ENCODE measurements around the gene DEXI. TPM values are rescaled to one million over a fixed set of nuclear protein-coding genes. Genes with fewer than 3 reads are reported as not detected.

DEXI gene
- total RNA-seq, 4 donors from 2014 or later = 79.2 to 136 (median 102) TPM

DNA sequence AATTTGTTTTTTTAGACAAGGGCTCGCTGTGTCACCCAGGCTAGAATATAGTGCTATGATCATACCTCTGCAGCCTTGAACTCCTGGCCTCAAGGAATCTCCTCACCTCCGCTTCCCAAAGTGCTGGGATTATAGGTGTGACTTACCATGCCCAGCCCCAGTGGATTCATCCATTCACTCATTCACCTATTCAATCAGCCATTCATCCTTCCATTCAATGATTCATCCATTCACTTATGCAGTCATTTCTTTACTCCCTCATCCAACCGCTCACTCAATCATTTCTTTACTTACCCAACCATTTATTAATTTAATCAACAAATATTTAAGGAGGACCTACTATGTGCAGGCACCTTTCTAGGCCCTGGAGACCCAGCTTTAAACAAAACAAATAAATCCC is 25.7 kb downstream of the DEXI start:
- H3K9me3 ChIP-seq = no peaks in the 10 kb centered on the region
- H3K27ac ChIP-seq = no peak overlapping the region
- H3K36me3 ChIP-seq = peaks cover 0 to 10% of the 10 kb centered on the region in 2 donors
- peaks cover 0 to 38% (median 10%) of the 10 kb centered on the region in 3 donors for H3K4me1 ChIP-seq
- no peak for ATAC-seq
- H3K4me3 ChIP-seq = no peak overlapping the region
- H3K27me3 ChIP-seq = no peaks in the 10 kb centered on the region
- 67% methylated on average over 3 of the region's 3 CpGs for WGBS, 2 donors (ENCODE audit: low coverage in 1 of 2)
- no peak for TF ChIP-seq EP300 (IDR thresholded peaks at IDR 0.05)
- TF ChIP-seq POLR2A (IDR thresholded peaks at IDR 0.05) = no peak
- no peak for TF ChIP-seq POLR2AphosphoS5 (IDR thresholded peaks at IDR 0.05)
- TF ChIP-seq, protein P1, sequence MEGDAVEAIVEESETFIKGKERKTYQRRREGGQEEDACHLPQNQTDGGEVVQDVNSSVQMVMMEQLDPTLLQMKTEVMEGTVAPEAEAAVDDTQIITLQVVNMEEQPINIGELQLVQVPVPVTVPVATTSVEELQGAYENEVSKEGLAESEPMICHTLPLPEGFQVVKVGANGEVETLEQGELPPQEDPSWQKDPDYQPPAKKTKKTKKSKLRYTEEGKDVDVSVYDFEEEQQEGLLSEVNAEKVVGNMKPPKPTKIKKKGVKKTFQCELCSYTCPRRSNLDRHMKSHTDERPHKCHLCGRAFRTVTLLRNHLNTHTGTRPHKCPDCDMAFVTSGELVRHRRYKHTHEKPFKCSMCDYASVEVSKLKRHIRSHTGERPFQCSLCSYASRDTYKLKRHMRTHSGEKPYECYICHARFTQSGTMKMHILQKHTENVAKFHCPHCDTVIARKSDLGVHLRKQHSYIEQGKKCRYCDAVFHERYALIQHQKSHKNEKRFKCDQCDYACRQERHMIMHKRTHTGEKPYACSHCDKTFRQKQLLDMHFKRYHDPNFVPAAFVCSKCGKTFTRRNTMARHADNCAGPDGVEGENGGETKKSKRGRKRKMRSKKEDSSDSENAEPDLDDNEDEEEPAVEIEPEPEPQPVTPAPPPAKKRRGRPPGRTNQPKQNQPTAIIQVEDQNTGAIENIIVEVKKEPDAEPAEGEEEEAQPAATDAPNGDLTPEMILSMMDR (IDR thresholded peaks at IDR 0.05) = no peak

DNA sequence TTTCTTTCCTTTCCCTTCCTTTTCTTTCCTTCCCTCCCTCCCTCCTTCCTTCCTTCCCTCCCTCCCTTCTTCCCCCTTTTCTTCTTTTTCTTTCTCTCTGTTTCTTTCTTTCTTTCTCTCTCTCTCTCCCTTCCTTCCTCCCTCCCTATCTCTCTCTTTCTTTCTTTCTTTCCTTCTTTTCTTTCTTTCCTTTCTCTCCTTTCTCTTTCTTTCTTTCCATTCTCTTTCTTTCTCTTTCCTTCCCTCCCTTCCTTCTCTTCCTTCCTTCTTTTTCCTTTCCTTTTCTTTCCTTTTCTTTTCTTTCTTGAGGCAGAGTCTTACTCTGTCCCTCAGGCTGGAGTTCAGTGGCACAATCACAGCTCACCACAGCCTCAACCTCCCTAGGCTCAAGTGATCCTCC is 31.0 kb downstream of the DEXI start:
- H3K4me3 ChIP-seq = no peak overlapping the region
- ATAC-seq = no peak
- no peaks in the 10 kb centered on the region for H3K4me1 ChIP-seq
- peaks cover 0 to 46% of the 10 kb centered on the region in 2 donors for H3K36me3 ChIP-seq
- no peaks in the 10 kb centered on the region for H3K27me3 ChIP-seq
- no peak for TF ChIP-seq POLR2A (IDR thresholded peaks at IDR 0.05)
- no peak for TF ChIP-seq EP300 (IDR thresholded peaks at IDR 0.05)
- TF ChIP-seq POLR2AphosphoS5 (IDR thresholded peaks at IDR 0.05) = no peak
- TF ChIP-seq, protein P1 (IDR thresholded peaks at IDR 0.05) = no peak
- no peak overlapping the region for H3K27ac ChIP-seq
- no peaks in the 10 kb centered on the region for H3K9me3 ChIP-seq

DNA sequence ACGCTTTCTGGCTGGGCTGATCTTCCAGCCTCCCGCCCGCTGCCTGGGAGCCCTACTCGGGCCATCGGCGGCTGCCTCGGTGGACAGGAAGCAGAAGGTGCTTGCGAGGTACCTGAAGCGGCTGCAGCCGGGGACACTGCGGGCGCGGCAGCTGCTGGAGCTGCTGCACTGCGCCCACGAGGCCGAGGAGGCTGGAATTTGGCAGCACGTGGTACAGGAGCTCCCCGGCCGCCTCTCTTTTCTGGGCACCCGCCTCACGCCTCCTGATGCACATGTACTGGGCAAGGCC is 34.6 kb downstream of the DEXI start:
- Histone ChIP-seq H3K4me1 (no peaks in the 10 kb centered on the region), H3K4me3 (no peak overlapping the region), H3K27me3 (no peaks in the 10 kb centered on the region), H3K27ac (no peak overlapping the region), H3K36me3 (peaks cover 0 to 52% of the 10 kb centered on the region in 2 donors), H3K9me3 (peaks cover 0 to 7% (median 0%) of the 10 kb centered on the region in 3 donors)
- WGBS, 2 donors (ENCODE audit: low coverage in 1 of 2) = no CpG with 5 or more reads among the region's 21 CpGs
- ATAC-seq = no peak
- TF ChIP-seq, protein P1 (IDR thresholded peaks at IDR 0.05) = no peak
- no peak for TF ChIP-seq POLR2A (IDR thresholded peaks at IDR 0.05)
- TF ChIP-seq POLR2AphosphoS5 (IDR thresholded peaks at IDR 0.05) = no peak
- TF ChIP-seq EP300 (IDR thresholded peaks at IDR 0.05) = no peak

DNA sequence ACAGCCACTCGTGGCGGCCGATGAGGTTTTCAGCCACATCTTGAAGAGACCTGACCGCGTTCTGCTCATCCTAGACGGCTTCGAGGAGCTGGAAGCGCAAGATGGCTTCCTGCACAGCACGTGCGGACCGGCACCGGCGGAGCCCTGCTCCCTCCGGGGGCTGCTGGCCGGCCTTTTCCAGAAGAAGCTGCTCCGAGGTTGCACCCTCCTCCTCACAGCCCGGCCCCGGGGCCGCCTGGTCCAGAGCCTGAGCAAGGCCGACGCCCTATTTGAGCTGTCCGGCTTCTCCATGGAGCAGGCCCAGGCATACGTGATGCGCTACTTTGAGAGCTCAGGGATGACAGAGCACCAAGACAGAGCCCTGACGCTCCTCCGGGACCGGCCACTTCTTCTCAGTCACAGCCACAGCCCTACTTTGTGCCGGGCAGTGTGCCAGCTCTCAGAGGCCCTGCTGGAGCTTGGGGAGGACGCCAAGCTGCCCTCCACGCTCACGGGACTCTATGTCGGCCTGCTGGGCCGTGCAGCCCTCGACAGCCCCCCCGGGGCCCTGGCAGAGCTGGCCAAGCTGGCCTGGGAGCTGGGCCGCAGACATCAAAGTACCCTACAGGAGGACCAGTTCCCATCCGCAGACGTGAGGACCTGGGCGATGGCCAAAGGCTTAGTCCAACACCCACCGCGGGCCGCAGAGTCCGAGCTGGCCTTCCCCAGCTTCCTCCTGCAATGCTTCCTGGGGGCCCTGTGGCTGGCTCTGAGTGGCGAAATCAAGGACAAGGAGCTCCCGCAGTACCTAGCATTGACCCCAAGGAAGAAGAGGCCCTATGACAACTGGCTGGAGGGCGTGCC is 35.1 kb downstream of the DEXI start:
- WGBS, 2 donors (ENCODE audit: low coverage in 1 of 2) = no CpG with 5 or more reads among the region's 46 CpGs
- peaks cover 0 to 13% (median 0%) of the 10 kb centered on the region in 3 donors for H3K9me3 ChIP-seq
- no peak overlapping the region for H3K27ac ChIP-seq
- no peak overlapping the region for H3K4me3 ChIP-seq
- peaks cover 2% of the 10 kb centered on the region for H3K27me3 ChIP-seq
- no peak for TF ChIP-seq POLR2AphosphoS5 (IDR thresholded peaks at IDR 0.05)
- TF ChIP-seq, protein P1 (IDR thresholded peaks at IDR 0.05) = no peak
- no peak for TF ChIP-seq POLR2A (IDR thresholded peaks at IDR 0.05)
- TF ChIP-seq EP300 (IDR thresholded peaks at IDR 0.05) = no peak
- ATAC-seq = no peak
- peaks cover 0 to 58% of the 10 kb centered on the region in 2 donors for H3K36me3 ChIP-seq
- H3K4me1 ChIP-seq = no peaks in the 10 kb centered on the region

DNA sequence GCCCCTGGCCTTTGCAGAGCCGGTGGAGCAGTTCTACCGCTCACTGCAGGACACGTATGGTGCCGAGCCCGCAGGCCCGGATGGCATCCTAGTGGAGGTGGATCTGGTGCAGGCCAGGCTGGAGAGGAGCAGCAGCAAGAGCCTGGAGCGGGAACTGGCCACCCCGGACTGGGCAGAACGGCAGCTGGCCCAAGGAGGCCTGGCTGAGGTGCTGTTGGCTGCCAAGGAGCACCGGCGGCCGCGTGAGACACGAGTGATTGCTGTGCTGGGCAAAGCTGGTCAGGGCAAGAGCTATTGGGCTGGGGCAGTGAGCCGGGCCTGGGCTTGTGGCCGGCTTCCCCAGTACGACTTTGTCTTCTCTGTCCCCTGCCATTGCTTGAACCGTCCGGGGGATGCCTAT is 35.8 kb downstream of the DEXI start:
- Histone ChIP-seq H3K36me3 (peaks cover 0 to 65% of the 10 kb centered on the region in 2 donors), H3K4me3 (no peak overlapping the region), H3K9me3 (peaks cover 0 to 14% (median 0%) of the 10 kb centered on the region in 3 donors), H3K27me3 (peaks cover 8% of the 10 kb centered on the region), H3K27ac (no peak overlapping the region), H3K4me1 (no peaks in the 10 kb centered on the region)
- ATAC-seq = no peak
- TF ChIP-seq POLR2AphosphoS5 (IDR thresholded peaks at IDR 0.05) (no peak), POLR2A (IDR thresholded peaks at IDR 0.05) (no peak), EP300 (IDR thresholded peaks at IDR 0.05) (no peak)
- TF ChIP-seq, protein P1 (IDR thresholded peaks at IDR 0.05) = no peak
- 72% methylated on average over 4 of the region's 19 CpGs; no CpG with 5 or more reads in 1 of the 2 donors for WGBS, 2 donors (ENCODE audit: low coverage in 1 of 2)
